Testis (tissue), 3 donors: ENCODE measurements around the gene ALAD. TPM values are rescaled to one million over a fixed set of nuclear protein-coding genes. Genes with fewer than 3 reads are reported as not detected.

Experiments used
- DNase-seq: peaks from one replicate; pipeline ENCODE4 v3.0.0-alpha.2; 2019
- H3K27ac ChIP-seq, 2 donors: fragments of 200-600 bp; sonication (generic); one replicate each; pipeline ENCODE4 v1.5.1; 2019
- H3K27me3 ChIP-seq: fragments of 200-600 bp; sonication (generic); one replicate; pipeline ENCODE4 v1.5.1; 2019
- H3K36me3 ChIP-seq: fragments of 200-600 bp; sonication (generic); one replicate; pipeline ENCODE4 v1.5.1; 2017; ENCODE audit warnings: low read depth; ENCODE audit errors: missing control alignments
- H3K4me1 ChIP-seq: fragments of 200-600 bp; sonication (generic); one replicate; pipeline ENCODE4 v1.5.1; 2019
- H3K4me3 ChIP-seq, 2 donors: fragments of 200-600 bp; sonication (generic); one replicate each; pipeline ENCODE4 v1.5.1; 2017 to 2019
- H3K9me3 ChIP-seq: fragments of 200-600 bp; sonication (generic); one replicate; pipeline ENCODE4 v1.5.1; 2017
- POLR2A ChIP-seq: fragments of 450-650 bp; IDR thresholded peaks from one replicate; pipeline ENCODE4 v1.6.1; 2017; ENCODE audit warnings: antibody characterized with exemption, mild to moderate bottlenecking, moderate library complexity
- WGBS, 2 donors: methylation state at CpG; one replicate each; pipeline ENCODE4 v1.1.5; 2018; 5-methylcytosine and 5-hydroxymethylcytosine counted together
- intact Hi-C: fragments of 100-400 bp; cut with DNase I; formaldehyde crosslinking; loops from one replicate; pipeline ENCODE4 v1.15.1; 2023; ENCODE audit warnings: low total_unique reads
- polyA plus RNA-seq: library from polyadenylated mRNA; stranded (reverse); fragments of 350-450 nt; fragmentation: Illumina TruSeq; extraction: RNeasy Lipid Tissue Mini Kit (QIAGEN cat#74804); gene quantifications from one replicate; pipeline ENCODE4 v1.2.3, GENCODE V29; 2014; ENCODE audit warnings: low read depth, low replicate concordance; ENCODE audit not compliant: insufficient read depth
- total RNA-seq, 2 donors: library from RNA; depleted of rRNA; stranded (reverse); fragments of >200 nt; gene quantifications; one replicate each; pipeline ENCODE4 v1.2.3, GENCODE V29; 2016
- TF ChIP-seq, protein P1 (sequence below), 3 experiments: fragments of 450-650 bp in 2 of 3; fragments of 200-600 bp in 1 of 3; sonication (generic) in 1 of 3; IDR thresholded peaks; one replicate each; pipeline ENCODE4 v1.5.1; 2016 to 2019; ENCODE audit warnings: antibody characterized with exemption in 3 of 3, mild to moderate bottlenecking in 2 of 3, moderate library complexity in 1 of 3

Gene ALAD
- total and polyA plus RNA-seq, 3 donors from 2014 or later: 44.8 to 58.6 (median 52.8) TPM

DNA sequence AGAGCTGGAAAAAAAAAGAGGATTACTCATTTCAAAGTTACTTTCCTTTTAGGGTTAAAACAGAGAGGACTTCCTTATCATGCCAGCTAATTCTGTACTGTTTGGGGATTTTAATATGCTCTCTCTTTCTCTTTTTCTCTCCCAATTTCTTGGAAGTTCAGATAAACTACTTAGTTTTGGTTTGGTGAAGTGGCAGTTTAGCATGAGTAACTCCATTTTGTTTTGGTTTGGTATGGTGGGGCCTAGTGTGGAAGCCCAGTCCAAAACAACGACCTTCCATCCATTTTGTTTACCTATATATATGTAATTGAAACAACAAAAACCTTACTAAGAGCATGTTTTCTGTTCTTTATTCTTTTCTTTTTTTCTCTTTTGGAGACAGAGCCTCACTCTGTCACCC is 55.4 kb downstream of the ALAD start:
- H3K9me3 ChIP-seq: no peaks in the 10 kb centered on the region
- no peaks in the 10 kb centered on the region for H3K36me3 ChIP-seq
- TF ChIP-seq, protein P1, sequence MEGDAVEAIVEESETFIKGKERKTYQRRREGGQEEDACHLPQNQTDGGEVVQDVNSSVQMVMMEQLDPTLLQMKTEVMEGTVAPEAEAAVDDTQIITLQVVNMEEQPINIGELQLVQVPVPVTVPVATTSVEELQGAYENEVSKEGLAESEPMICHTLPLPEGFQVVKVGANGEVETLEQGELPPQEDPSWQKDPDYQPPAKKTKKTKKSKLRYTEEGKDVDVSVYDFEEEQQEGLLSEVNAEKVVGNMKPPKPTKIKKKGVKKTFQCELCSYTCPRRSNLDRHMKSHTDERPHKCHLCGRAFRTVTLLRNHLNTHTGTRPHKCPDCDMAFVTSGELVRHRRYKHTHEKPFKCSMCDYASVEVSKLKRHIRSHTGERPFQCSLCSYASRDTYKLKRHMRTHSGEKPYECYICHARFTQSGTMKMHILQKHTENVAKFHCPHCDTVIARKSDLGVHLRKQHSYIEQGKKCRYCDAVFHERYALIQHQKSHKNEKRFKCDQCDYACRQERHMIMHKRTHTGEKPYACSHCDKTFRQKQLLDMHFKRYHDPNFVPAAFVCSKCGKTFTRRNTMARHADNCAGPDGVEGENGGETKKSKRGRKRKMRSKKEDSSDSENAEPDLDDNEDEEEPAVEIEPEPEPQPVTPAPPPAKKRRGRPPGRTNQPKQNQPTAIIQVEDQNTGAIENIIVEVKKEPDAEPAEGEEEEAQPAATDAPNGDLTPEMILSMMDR (IDR thresholded peaks at IDR 0.05): no peak
- no peak for TF ChIP-seq POLR2A
- intact Hi-C loops: no loop called here
- no peak overlapping the region for H3K4me3 ChIP-seq
- H3K27me3 ChIP-seq: no peaks in the 10 kb centered on the region
- no peak for DNase-seq
- peaks cover 20% of the 10 kb centered on the region for H3K4me1 ChIP-seq
- 0 to 28% methylated on average over 1 of the region's 1 CpG for WGBS, 2 donors
- peak overlapping the region in 1 of 2 donors; percentile 58 for H3K27ac ChIP-seq

DNA sequence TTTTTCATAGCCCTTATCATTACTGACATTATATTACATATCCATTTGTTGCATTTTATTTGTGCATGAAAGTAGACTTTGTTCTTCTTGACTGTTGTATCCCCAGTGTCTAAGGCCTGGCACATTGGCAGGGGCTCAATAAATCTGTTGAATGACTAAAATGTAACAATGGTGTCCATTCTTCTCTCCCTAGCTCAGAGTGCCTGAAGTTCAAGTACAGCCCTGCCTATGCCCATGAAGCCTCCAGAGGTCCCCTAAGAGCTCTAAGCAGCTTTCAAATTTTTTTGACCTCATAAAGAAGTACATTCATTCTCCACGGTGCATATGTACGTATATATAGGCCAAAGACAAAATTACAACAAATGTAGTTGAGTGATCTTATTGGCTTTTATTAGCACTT is 55.9 kb downstream of the ALAD start:
- DNase-seq: peak; percentile 83
- no peak for TF ChIP-seq POLR2A
- TF ChIP-seq, protein P1 (IDR thresholded peaks at IDR 0.05): no peak
- WGBS, 2 donors: 55 to 57% methylated on average over 2 of the region's 2 CpGs
- no peaks in the 10 kb centered on the region for H3K9me3 ChIP-seq
- no peaks in the 10 kb centered on the region for H3K27me3 ChIP-seq
- intact Hi-C loops: no loop called here
- no peaks in the 10 kb centered on the region for H3K36me3 ChIP-seq
- H3K4me3 ChIP-seq: no peak overlapping the region
- peaks cover 16% of the 10 kb centered on the region for H3K4me1 ChIP-seq
- peak overlapping the region; percentile 41 to 58 for H3K27ac ChIP-seq

DNA sequence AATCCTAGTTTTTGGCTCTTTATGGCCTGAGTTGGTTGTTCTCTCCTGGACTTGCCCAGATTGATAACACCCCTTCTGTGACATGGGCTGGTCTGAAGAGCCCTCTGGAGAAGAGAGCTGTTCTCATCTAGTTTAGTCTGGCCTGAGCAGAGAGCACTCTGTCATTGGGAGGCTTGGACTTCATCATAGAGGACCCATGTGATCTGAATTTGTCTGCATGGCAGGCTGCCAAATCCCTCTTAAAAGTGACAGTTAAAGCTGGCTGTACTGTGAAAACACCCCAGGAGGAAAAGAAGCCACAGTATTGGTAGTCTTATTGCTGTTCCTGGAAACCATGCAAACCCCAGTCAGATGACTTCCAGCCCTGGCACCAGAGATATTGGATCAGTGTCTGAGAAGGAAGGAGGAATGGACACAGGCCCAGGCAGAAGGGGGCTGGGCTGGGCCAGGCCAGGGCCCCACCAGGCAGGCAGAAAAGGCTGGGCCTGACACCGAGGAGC is 57.3 kb downstream of the ALAD start:
- intact Hi-C loops: no loop called here
- H3K27me3 ChIP-seq: no peaks in the 10 kb centered on the region
- H3K27ac ChIP-seq: peak overlapping the region; percentile 52 to 72
- DNase-seq: peak; percentile 87
- peaks cover 17% of the 10 kb centered on the region for H3K4me1 ChIP-seq
- WGBS, 2 donors: 63 to 64% methylated on average over 1 of the region's 1 CpG
- no peaks in the 10 kb centered on the region for H3K36me3 ChIP-seq
- no peak overlapping the region for H3K4me3 ChIP-seq
- no peak for TF ChIP-seq POLR2A
- TF ChIP-seq, protein P1 (IDR thresholded peaks at IDR 0.05): no peak
- H3K9me3 ChIP-seq: no peaks in the 10 kb centered on the region

DNA sequence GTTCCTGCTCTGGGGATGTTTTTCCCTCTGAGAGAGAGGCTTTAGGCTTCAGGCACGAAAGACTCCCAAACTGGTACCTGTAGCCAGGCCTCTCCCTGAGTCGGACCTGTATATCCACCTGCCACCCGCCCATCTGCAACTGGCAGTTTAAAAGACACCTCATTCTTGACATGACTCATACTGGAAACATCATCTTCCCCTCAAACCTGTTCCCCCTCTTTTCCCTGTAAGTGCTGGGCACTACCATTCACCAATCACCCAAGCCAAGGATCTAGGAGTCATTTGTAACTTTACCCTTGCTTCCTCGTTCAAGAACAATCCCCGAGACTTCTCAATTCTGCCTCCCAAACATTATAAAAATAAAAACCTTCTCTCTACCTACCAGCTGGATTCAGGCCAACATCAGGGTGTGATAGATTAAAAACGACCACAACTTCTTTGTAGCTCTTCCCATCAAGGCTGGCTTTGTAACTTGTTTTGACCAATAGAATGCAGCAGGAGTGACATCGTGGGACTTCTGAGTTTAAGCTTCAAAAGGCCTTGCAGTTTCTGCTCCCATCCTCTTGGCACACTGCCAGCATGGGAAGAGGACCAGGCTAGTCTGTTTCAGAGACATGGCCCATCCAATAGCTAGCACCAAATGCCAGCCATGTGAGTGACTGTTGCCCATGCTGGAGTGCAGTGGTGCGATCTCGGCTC is 59.2 kb downstream of the ALAD start:
- Histone ChIP-seq H3K9me3 (no peaks in the 10 kb centered on the region), H3K4me3 (no peak overlapping the region), H3K4me1 (peaks cover 17% of the 10 kb centered on the region), H3K36me3 (no peaks in the 10 kb centered on the region), H3K27ac (no peak overlapping the region), H3K27me3 (no peaks in the 10 kb centered on the region)
- 75 to 82% methylated on average over 8 to 9 of the region's 9 CpGs for WGBS, 2 donors
- no peak for DNase-seq
- TF ChIP-seq, protein P1 (IDR thresholded peaks at IDR 0.05): no peak
- no peak for TF ChIP-seq POLR2A
- intact Hi-C loops: no loop called here
